Memory B cell (primary cell): ENCODE measurements around the gene SVBP.
"Not testable (repeated sequence)": the region's sequence is repeated elsewhere in the genome, so short reads cannot be mapped to it uniquely, and the experiment has no call there.

Experiments
- ATAC-seq: fragments of 150-1000 bp; cut with Tn5 transposase; 2 replicates; pipeline ENCODE4 v1.10.0; 2021; ENCODE audit warnings: low read depth, mild to moderate bottlenecking, moderate library complexity
- DNase-seq, 2 donors: peaks; one replicate each; pipeline ENCODE4 v3.0.0; 2022; ENCODE audit warnings: low spot score in 2 of 2
- H3K27ac Mint-ChIP-seq: one replicate; pipeline ENCODE4 v1.8.0; 2022; ENCODE audit warnings: mild to moderate bottlenecking, moderate library complexity, mixed read lengths
- H3K27me3 Mint-ChIP-seq: one replicate; pipeline ENCODE4 v1.8.0; 2022; ENCODE audit warnings: mixed read lengths
- H3K36me3 Mint-ChIP-seq: one replicate; pipeline ENCODE4 v1.8.0; 2022; ENCODE audit warnings: mild to moderate bottlenecking, mixed read lengths
- H3K4me1 Mint-ChIP-seq: one replicate; pipeline ENCODE4 v1.8.0; 2022; ENCODE audit warnings: mixed read lengths
- H3K4me3 Mint-ChIP-seq: one replicate; pipeline ENCODE4 v1.8.0; 2022; ENCODE audit warnings: mild to moderate bottlenecking, moderate library complexity, mixed read lengths
- H3K9me3 Mint-ChIP-seq: one replicate; pipeline ENCODE4 v1.8.0; 2022; ENCODE audit warnings: mixed read lengths

The SVBP gene

DNA sequence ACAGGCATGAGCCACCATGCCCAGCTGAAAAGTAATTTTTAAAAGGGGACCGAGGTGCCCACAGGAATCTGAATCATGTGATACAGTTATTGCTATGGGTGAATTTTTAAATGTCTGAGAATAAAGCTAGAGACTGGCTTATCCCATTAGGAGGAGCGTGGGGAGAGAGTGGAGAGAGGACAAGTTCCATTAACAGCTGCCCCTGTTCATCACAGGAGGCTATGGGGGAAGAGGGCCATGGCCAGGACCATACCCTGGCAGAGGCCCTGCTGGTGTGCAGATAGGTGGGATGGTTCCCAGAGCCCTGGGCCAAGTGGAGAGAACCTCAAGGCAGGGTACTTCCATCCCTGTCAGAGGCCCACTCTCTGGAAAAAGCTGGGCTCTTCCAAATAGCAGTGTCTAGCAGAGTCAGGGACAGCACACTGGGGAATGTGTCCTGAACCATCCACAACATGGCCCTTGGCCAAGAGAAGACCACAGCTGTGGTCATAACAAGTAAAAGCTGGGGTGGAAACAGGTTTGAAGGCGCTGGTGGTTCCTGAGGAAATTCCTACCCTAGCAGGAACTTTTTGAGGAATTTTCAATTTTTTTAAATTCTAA lies 15.5 kb upstream of the SVBP start:
- ATAC-seq (no peak), DNase-seq (no peak)
- Mint-ChIP-seq H3K27me3 (no peaks in the 10 kb centered on the region), H3K27ac (no peak overlapping the region), H3K4me3 (no peak overlapping the region), H3K9me3 (no peaks in the 10 kb centered on the region), H3K4me1 (peaks cover 11% of the 10 kb centered on the region), H3K36me3 (peaks cover 6% of the 10 kb centered on the region)

DNA sequence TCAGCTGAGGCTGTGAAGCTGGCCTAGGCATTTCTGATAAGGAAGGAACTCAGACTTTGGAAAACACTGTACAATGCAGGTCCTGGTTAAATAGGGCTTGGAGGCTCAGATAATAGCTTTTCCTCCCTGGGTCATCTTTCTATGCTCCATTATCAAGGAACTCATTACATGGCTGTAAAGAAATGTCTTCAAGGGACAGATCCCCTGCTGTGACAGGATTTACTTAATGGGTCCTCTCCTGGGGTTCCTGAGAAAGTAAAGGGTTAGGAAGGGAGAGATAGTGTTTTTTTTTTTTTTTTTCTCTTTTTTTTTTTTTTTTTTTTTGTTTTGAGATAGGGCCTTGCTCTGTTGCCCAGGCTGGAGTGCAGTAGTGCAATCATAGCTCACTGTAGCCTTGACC lies 14.1 kb upstream of the SVBP start:
- DNase-seq (no peak), ATAC-seq (no peak)
- no peak overlapping the region for H3K27ac Mint-ChIP-seq
- H3K4me1 Mint-ChIP-seq: peaks cover 6% of the 10 kb centered on the region
- no peaks in the 10 kb centered on the region for H3K9me3 Mint-ChIP-seq
- H3K4me3 Mint-ChIP-seq: no peak overlapping the region
- H3K36me3 Mint-ChIP-seq: peaks cover 6% of the 10 kb centered on the region
- H3K27me3 Mint-ChIP-seq: no peaks in the 10 kb centered on the region

DNA sequence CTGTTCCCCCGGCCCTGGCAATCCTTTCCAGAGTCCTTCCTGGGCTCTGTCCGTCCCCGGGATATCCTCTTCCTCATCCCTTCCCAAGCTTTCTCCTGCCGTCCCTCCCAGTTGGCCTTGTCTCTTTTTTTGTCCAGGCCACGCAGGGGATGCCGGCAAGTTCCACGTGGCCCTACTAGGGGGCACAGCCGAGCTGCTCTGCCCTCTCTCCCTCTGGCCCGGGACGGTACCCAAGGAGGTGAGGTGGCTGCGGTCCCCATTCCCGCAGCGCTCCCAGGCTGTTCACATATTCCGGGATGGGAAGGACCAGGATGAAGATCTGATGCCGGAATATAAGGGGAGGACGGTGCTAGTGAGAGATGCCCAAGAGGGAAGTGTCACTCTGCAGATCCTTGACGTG lies 13.4 kb upstream of the SVBP start:
- H3K4me3 Mint-ChIP-seq: no peak overlapping the region
- H3K4me1 Mint-ChIP-seq: peaks cover 6% of the 10 kb centered on the region
- H3K27ac Mint-ChIP-seq: no peak overlapping the region
- no peaks in the 10 kb centered on the region for H3K27me3 Mint-ChIP-seq
- ATAC-seq: no peak
- H3K9me3 Mint-ChIP-seq: no peaks in the 10 kb centered on the region
- no peak for DNase-seq
- H3K36me3 Mint-ChIP-seq: peaks cover 6% of the 10 kb centered on the region

DNA sequence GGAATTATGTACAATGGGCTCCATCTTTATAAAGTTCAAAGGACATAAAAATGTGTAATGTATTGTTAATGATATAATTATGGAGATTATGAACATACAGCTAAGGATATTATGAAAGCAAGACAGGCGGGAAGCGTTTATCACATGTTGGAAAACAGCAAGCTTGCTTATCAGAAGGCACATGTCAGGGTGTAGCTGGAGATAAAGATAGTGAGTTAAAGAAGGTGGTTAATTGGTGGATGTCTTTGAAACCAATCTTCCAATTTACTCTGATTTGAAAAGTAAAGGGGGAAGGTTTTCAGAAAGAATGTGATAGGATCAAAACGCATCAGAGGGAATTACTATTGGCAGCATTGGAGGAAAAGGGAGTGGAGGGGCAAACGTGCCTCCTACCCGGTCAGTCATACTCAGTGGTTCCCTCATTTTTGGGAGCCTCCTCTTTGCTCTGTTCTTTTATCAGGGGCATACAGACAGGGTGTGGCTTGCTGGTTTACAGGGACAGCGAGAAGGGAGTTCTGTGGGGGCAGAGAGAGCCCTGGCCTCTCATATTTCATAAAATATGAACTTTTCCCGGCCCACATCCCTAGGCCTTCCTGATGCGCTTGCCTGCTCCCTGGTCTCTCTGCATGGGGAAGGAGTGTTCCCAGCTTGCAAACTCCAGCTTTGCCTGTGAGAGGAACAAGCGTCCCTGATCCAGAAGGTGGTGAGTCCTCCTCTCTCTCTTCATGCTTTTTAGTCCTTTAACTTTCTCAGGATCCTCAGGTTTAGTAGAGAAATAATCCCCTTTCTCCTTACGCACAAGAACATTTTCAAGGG lies 8.0 kb upstream of the SVBP start:
- Mint-ChIP-seq H3K4me1 (no peaks in the 10 kb centered on the region), H3K36me3 (peaks cover 2% of the 10 kb centered on the region), H3K27me3 (no peaks in the 10 kb centered on the region), H3K27ac (no peak overlapping the region), H3K4me3 (no peak overlapping the region), H3K9me3 (no peaks in the 10 kb centered on the region)
- ATAC-seq (no peak), DNase-seq (no peak)

DNA sequence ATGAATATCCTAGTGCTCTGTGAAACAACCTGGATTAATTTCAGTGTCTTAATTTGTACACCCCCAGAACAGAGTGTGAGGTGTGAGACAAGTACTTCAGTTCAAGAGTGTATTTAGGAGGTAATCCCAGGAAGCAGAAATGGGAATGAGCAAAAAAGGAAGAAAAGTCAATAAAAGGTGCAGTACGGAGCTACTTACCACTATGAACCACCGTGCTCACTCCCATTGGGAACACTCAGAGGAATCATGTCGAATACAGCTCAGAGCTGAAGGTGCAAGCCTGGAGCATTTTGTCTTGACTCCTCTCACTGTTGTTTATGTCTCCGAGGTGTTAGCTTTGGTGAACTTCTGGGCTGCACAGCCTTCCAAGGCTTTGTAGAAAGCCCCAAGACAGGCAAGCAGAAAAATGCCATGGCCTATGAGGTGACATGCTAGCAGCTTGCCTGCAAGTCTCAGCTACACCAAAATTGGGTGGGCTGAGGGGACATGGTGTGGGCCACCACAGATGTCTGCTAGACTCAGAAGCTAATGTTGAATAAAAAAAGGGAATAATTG lies 7.4 kb upstream of the SVBP start:
- Mint-ChIP-seq H3K36me3 (no peaks in the 10 kb centered on the region), H3K4me3 (no peak overlapping the region), H3K27me3 (no peaks in the 10 kb centered on the region), H3K9me3 (no peaks in the 10 kb centered on the region), H3K27ac (no peak overlapping the region), H3K4me1 (peaks cover 3% of the 10 kb centered on the region)
- DNase-seq (no peak), ATAC-seq (no peak)

DNA sequence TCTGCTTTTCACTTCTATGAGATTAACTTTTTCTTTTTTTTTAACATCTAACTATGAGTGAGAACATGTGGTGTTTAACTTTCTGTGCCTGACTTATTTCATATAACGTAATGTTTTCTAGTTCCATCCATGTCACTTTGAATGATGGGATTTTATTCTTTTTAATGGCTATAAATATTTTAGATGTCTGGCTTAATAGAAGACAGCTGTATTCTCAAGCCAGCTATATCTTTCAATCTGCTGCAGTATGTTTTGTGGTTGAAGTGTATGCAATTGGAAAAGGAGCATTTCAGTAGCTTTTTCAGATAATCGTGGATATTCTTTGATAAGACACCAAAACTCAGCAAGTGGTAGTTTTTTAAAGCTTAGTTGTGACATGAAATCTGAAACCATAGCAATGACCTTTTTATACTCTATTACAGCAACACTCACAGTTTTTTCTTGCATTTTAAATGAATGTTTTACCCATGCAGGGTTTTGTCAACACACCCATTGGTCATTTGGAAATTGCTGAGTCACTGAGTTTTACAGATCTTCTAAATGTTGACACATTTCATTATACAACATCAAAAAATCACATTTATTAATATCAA lies 5.7 kb upstream of the SVBP start:
- H3K4me3 Mint-ChIP-seq: no peak overlapping the region

DNA sequence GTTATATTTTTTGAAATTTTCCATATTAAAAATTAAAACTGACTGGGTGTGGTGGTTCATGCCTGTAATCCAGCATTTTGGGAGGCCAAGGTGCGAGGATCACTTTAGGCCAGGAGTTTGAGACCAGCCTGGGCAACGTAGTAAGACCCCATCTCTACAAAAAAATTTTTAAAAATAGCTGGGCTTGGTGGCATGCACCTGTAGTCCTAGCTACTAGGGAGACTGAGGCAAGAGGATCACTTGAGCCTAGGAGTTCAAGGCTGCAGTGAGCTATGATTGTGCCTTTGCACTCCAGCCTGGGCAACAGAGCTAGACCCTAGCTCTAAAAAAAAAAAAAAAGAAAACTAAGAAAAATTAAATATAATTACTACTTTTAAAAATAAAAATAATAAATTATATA lies 4.5 kb upstream of the SVBP start:
- Mint-ChIP-seq H3K4me3 (no peak overlapping the region), H3K36me3 (peaks cover 2% of the 10 kb centered on the region), H3K27me3 (no peaks in the 10 kb centered on the region), H3K4me1 (peaks cover 13% of the 10 kb centered on the region), H3K9me3 (no peaks in the 10 kb centered on the region), H3K27ac (no peak overlapping the region)
- DNase-seq (no peak), ATAC-seq (no peak)

More for the DNA sequence above, 5.7 kb upstream of the SVBP start:
- Mint-ChIP-seq H3K27me3 (no peaks in the 10 kb centered on the region), H3K9me3 (no peaks in the 10 kb centered on the region), H3K27ac (no peak overlapping the region), H3K36me3 (peaks cover 2% of the 10 kb centered on the region), H3K4me1 (peaks cover 10% of the 10 kb centered on the region)
- DNase-seq: no peak
- ATAC-seq: no peak

DNA sequence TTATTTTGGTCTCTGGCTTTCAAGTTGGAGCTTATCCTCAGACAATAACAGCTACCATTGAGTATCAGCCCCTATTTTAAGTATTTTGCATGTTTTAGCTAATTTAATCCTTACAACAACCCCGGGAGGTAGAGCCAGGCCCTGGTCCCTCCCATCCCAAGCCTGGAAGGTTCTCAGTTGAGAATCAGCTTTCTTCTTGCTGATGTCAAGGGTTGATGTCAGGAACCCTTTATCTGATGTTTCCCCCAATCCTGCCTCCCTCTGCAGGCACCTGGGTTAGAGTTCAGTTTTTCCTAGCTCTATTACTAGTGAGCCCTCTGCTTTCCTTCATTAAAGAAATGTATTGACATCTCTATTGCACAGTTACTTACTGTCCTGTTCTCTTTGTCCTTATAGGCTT lies 3.6 kb upstream of the SVBP start:
- ATAC-seq (no peak), DNase-seq (no peak)
- peaks cover 2% of the 10 kb centered on the region for H3K36me3 Mint-ChIP-seq
- H3K9me3 Mint-ChIP-seq: no peaks in the 10 kb centered on the region
- H3K4me1 Mint-ChIP-seq: peaks cover 19% of the 10 kb centered on the region
- no peaks in the 10 kb centered on the region for H3K27me3 Mint-ChIP-seq
- H3K4me3 Mint-ChIP-seq: no peak overlapping the region
- peak overlapping the region; percentile 56 for H3K27ac Mint-ChIP-seq

DNA sequence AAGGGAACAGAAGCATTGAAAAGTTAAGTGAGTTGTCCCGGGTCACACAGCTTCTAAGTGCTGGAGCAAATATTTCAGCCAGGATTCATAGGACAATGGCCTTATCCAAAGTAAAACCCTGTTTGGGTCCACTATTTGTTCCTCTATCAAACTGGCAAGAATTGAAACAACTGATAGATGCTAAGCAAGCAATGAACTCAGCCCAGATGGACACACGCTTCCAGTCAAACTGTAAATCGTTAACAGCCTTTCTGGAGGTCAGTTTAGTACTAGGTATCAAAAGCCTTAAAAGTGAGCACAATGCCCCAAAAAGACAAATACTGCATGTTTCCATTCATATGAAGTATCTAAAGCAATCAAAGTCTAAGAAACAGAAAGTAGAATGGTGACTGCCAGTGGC lies 779 bp upstream of the SVBP start:
- no peaks in the 10 kb centered on the region for H3K27me3 Mint-ChIP-seq
- no peak for ATAC-seq
- peaks cover 2% of the 10 kb centered on the region for H3K36me3 Mint-ChIP-seq
- H3K9me3 Mint-ChIP-seq: no peaks in the 10 kb centered on the region
- H3K4me3 Mint-ChIP-seq: peak overlapping the region; percentile 32
- DNase-seq: no peak
- peaks cover 21% of the 10 kb centered on the region for H3K4me1 Mint-ChIP-seq
- H3K27ac Mint-ChIP-seq: no peak overlapping the region

DNA sequence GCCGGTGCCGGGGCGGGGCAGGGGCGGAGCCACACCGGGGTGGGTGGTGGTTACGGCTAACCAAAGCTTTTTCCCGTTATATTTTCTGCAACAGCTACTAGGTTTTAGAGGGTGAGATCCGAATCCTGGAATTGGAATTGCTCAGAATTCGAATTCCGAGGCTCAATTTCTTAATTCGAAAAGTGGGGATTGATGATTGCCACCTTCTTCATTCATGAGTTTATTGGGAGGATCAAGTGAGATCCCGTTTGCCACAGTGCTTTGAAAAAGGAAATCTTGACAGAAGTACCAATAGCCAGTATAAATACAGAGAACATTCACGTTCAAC lies 207 bp upstream of the SVBP start:
- Mint-ChIP-seq H3K27me3 (no peaks in the 10 kb centered on the region), H3K27ac (peak overlapping the region; percentile 43), H3K9me3 (no peaks in the 10 kb centered on the region), H3K4me3 (peak overlapping the region; percentile 82), H3K36me3 (peaks cover 2% of the 10 kb centered on the region), H3K4me1 (peaks cover 21% of the 10 kb centered on the region)
- DNase-seq (no peak), ATAC-seq (no peak)

DNA sequence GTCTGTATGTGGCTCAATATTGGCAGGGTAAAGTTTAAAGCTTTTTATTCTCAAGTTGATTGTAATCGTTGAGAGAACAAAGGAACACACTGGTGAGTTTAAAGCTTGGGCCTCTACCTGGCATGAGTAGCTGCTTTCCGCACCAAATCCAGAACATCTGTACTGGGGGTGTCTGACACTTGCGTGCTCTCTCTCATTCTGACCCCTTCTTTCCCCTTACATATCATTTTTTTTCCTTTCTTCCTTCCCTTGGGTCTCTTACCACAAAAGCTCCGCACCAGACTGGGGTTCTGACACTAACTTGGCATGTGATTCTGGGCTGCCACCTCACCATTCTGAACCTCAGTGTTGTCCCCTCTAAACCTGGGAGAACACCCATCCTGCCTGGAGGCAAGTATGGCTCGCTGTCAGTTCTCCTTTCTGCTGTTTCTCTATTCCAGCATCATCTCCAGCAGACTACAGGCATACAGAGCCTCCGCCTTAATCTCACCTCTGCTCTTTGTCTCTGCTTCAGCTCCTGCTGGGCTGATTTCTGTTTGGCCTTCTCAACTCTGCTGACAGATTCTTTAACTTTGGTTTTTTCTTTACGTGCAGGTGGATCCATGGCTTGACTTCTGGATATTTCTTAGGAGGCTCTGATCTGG lies 1.1 kb downstream of the SVBP start:
- peak overlapping the region; percentile 82 for H3K4me3 Mint-ChIP-seq
- H3K27ac Mint-ChIP-seq: peak overlapping the region; percentile 43
- H3K4me1 Mint-ChIP-seq: peaks cover 23% of the 10 kb centered on the region
- no peak for ATAC-seq
- DNase-seq: no peak
- peaks cover 5% of the 10 kb centered on the region for H3K36me3 Mint-ChIP-seq
- no peaks in the 10 kb centered on the region for H3K9me3 Mint-ChIP-seq
- no peaks in the 10 kb centered on the region for H3K27me3 Mint-ChIP-seq

DNA sequence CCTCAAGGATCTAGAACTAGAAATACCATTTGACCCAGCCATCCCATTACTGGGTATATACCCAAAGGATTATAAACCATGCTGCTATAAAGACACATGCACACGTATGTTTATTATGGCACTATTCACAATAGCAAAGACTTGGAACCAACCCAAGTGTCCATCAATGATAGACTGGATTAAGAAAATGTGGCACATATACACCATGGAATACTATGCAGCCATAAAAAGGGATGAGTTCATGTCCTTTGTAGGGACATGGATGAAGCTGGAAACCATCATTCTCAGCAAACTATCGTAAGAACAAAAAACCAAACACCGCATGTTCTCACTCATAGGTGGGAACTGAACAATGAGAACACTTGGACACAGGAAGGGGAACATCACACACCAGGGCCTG lies 2.4 kb downstream of the SVBP start:
- H3K4me1 Mint-ChIP-seq: peaks cover 22% of the 10 kb centered on the region
- not testable (repeated sequence) for H3K27me3 Mint-ChIP-seq, DNase-seq, H3K27ac Mint-ChIP-seq, H3K9me3 Mint-ChIP-seq, H3K4me3 Mint-ChIP-seq, ATAC-seq, H3K36me3 Mint-ChIP-seq

DNA sequence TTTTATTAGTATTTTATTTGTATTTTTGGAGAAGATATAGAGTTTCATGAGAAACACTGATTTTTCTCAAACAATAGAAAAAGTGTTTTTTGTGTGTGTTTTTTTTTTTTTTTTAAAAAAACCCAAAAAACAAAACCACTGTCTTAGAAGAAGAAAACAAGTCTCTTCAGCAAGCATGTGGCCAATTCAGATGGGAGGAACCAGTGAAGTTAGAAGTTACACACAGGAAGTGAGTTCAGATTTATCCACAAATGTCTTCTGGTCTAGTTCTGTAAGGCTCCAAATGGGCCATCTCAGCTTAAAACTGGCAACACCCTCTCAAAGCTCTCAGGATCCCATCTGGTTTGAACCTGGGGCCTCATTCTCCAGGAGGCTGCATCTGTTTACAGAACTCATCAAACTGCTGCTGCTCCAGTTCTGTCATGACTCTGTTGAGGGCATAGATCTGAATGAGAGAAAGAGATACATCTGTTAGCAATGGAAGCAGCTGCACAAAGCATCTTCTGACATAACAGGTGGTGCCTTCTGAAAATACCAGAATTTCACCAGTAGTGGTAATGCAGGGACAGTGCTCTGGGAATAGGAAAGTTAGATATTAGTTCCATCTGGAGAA lies 10.0 kb downstream of the SVBP start:
- ATAC-seq: no peak
- Mint-ChIP-seq H3K4me1 (peaks cover 6% of the 10 kb centered on the region), H3K27me3 (no peaks in the 10 kb centered on the region), H3K4me3 (no peak overlapping the region), H3K36me3 (peaks cover 24% of the 10 kb centered on the region), H3K9me3 (no peaks in the 10 kb centered on the region), H3K27ac (no peak overlapping the region)
- no peak for DNase-seq

DNA sequence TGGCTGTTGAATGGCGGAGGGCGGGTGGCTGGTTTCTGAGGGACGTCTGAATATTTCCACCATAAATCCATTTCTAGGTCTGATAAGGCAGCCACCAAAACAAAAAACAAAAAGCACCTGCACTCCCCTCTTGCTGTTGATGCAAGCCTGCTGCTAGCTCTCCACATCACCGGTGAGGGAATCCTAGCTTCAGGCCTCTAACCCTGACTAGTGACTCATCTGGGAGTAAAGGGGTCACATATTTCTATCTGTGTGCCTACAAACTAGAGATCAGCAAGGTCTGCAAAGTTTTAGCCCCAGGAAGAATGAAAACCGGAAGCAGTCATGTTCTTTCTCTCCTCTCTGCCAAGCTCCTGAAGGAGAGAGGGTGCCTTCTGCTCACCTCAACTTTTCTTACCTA lies 10.6 kb downstream of the SVBP start:
- H3K36me3 Mint-ChIP-seq: peaks cover 24% of the 10 kb centered on the region
- ATAC-seq (no peak), DNase-seq (no peak)
- no peaks in the 10 kb centered on the region for H3K9me3 Mint-ChIP-seq
- peaks cover 6% of the 10 kb centered on the region for H3K4me1 Mint-ChIP-seq
- no peaks in the 10 kb centered on the region for H3K27me3 Mint-ChIP-seq
- no peak overlapping the region for H3K27ac Mint-ChIP-seq
- H3K4me3 Mint-ChIP-seq: no peak overlapping the region
